HG02938 (cell line): ENCODE data around the gene PJA2.
"Not testable (repeated sequence)": the region's sequence is repeated elsewhere in the genome, so short reads cannot be mapped to it uniquely, and the experiment has no call there.

Experiments used
- ATAC-seq: cut with Tn5 transposase; IDR thresholded peaks from one replicate; pipeline ENCODE4 v1.9.1; 2021; ENCODE audit warnings: mild to moderate bottlenecking, moderate library complexity; ENCODE audit not compliant: unreplicated experiment

The PJA2 gene

GRCh38 chr5:109409844-109410388 is at the start of gene PJA2:
Gene PJA2 (minus strand): TSS chr5:109409974. CDS start chr5:109383433, 26,541 bp downstream.
- peak; percentile 75 for ATAC-seq

- ATAC-seq = peak; percentile 100
These were observed 45.9 kb upstream of the PJA2 start for GRCh38 chr5:109455598-109456096.

- no peak for ATAC-seq
These were observed 45.1 kb upstream of the PJA2 start for GRCh38 chr5:109454731-109455505.

- ATAC-seq = no peak
These were observed 43.5 kb upstream of the PJA2 start for GRCh38 chr5:109453251-109453650.

GRCh38 chr5:109452661-109453060 is 42.9 kb upstream of the PJA2 start:
- no peak for ATAC-seq

- ATAC-seq = no peak
These were observed 41.4 kb upstream of the PJA2 start for GRCh38 chr5:109451146-109451545.

- ATAC-seq = no peak
These were observed 40.5 kb upstream of the PJA2 start for GRCh38 chr5:109450129-109450877.

- no peak for ATAC-seq
These were observed 39.1 kb upstream of the PJA2 start for GRCh38 chr5:109448838-109449237.

- no peak for ATAC-seq
These were observed 29.8 kb upstream of the PJA2 start for GRCh38 chr5:109439590-109439989.

- ATAC-seq = no peak
These were observed 16.3 kb upstream of the PJA2 start for GRCh38 chr5:109426075-109426474.

- not testable (repeated sequence) for ATAC-seq
These were observed 15.7 kb upstream of the PJA2 start for GRCh38 chr5:109425521-109425920.

GRCh38 chr5:109421956-109422355 is 12.2 kb upstream of the PJA2 start:
- ATAC-seq = no peak

GRCh38 chr5:109418712-109419352 is 9.1 kb upstream of the PJA2 start:
- ATAC-seq = no peak

- no peak for ATAC-seq
These were observed 7.1 kb upstream of the PJA2 start for GRCh38 chr5:109416882-109417281.

GRCh38 chr5:109413921-109414461 is 4.2 kb upstream of the PJA2 start:
- not testable (repeated sequence) for ATAC-seq

GRCh38 chr5:109413458-109413857 is 3.7 kb upstream of the PJA2 start:
- no peak for ATAC-seq

GRCh38 chr5:109412981-109413402 is 3.2 kb upstream of the PJA2 start:
- no peak for ATAC-seq

- ATAC-seq = no peak
These were observed 1.9 kb upstream of the PJA2 start for GRCh38 chr5:109411627-109412026.

- ATAC-seq = no peak
These were observed 1.4 kb upstream of the PJA2 start for GRCh38 chr5:109411149-109411514.

- ATAC-seq = peak; percentile 3
These were observed 795 bp upstream of the PJA2 start for GRCh38 chr5:109410389-109411148.
